Suprapubic skin (tissue), 4 donors: ENCODE data around the gene DHX16. TPM values are rescaled to one million over a fixed set of nuclear protein-coding genes. Genes with fewer than 3 reads are reported as not detected.

Experiments used
- DNase-seq, 2 donors: peaks; one replicate each; pipeline ENCODE4 v3.0.0-alpha.2; 2019; ENCODE audit warnings: low spot score in 2 of 2
- H3K27ac ChIP-seq: fragments of 200-600 bp; sonication (generic); one replicate; pipeline ENCODE4 v1.5.1; 2019
- H3K27me3 ChIP-seq: fragments of 200-600 bp; sonication (generic); one replicate; pipeline ENCODE4 v1.5.1; 2019
- H3K36me3 ChIP-seq: fragments of 200-600 bp; sonication (generic); one replicate; pipeline ENCODE4 v1.5.1; 2019
- H3K4me1 ChIP-seq: fragments of 200-600 bp; sonication (generic); one replicate; pipeline ENCODE4 v1.5.1; 2019
- H3K4me3 ChIP-seq: fragments of 200-600 bp; sonication (generic); one replicate; pipeline ENCODE4 v1.5.1; 2019; ENCODE audit warnings: mild to moderate bottlenecking
- H3K9me3 ChIP-seq: fragments of 200-600 bp; sonication (generic); one replicate; pipeline ENCODE4 v1.5.1; 2019
- EP300 ChIP-seq: sonication (generic); formaldehyde crosslinking; IDR thresholded peaks from one replicate; pipeline ENCODE4 v1.6.1; 2017; ENCODE audit warnings: antibody characterized with exemption
- POLR2A ChIP-seq, 2 donors: fragments of 450-650 bp; IDR thresholded peaks; one replicate each; pipeline ENCODE4 v1.6.1; 2017; ENCODE audit warnings: antibody characterized with exemption in 2 of 2, mild to moderate bottlenecking in 2 of 2, moderate library complexity in 2 of 2
- POLR2AphosphoS5 ChIP-seq, 3 donors: sonication (generic); formaldehyde crosslinking; IDR thresholded peaks; one replicate each; pipeline ENCODE4 v1.6.1; 2017; ENCODE audit warnings: antibody characterized with exemption in 3 of 3
- WGBS: methylation state at CpG from one replicate; pipeline ENCODE4 v1.1.5; 2018; 5-methylcytosine and 5-hydroxymethylcytosine counted together
- total RNA-seq, 4 donors: library from RNA; depleted of rRNA; stranded (reverse); fragments of >200 nt; gene quantifications; one replicate each; pipeline ENCODE4 v1.1.0, GENCODE V29; 2016
- TF ChIP-seq, protein P1 (sequence below), 2 donors: fragments of 200-600 bp in 1 of 2; fragments of 450-650 bp in 1 of 2; sonication (generic) in 1 of 2; IDR thresholded peaks; one replicate each; pipeline ENCODE4 v1.5.1; 2016 to 2019; ENCODE audit warnings: antibody characterized with exemption in 2 of 2, mild to moderate bottlenecking in 1 of 2, moderate library complexity in 1 of 2

Gene DHX16
- total RNA-seq, 4 donors from 2014 or later: 24.3 to 48.5 (median 33.7) TPM

DNA sequence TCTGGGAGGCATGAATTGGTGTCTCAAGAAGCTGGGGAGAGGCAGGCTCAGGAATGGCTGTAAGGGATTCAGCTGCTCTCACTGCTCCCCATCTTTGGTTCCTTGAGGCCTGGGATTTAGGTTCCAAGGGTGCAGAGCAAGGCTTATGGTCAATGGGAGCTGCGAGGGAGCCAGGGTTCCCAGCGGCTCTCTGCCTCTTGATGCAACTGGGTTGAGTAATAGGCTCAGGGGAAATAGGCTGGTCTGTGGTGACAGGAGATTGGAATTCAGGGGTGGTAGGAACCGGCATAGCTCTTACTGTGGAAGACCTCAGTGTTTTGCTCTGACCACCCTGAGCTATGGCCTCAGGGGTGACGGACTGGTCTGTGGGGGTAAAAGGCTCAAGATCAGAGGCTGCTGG, 31.0 kb upstream of the DHX16 start:
- no peaks in the 10 kb centered on the region for H3K4me1 ChIP-seq
- TF ChIP-seq, protein P1, sequence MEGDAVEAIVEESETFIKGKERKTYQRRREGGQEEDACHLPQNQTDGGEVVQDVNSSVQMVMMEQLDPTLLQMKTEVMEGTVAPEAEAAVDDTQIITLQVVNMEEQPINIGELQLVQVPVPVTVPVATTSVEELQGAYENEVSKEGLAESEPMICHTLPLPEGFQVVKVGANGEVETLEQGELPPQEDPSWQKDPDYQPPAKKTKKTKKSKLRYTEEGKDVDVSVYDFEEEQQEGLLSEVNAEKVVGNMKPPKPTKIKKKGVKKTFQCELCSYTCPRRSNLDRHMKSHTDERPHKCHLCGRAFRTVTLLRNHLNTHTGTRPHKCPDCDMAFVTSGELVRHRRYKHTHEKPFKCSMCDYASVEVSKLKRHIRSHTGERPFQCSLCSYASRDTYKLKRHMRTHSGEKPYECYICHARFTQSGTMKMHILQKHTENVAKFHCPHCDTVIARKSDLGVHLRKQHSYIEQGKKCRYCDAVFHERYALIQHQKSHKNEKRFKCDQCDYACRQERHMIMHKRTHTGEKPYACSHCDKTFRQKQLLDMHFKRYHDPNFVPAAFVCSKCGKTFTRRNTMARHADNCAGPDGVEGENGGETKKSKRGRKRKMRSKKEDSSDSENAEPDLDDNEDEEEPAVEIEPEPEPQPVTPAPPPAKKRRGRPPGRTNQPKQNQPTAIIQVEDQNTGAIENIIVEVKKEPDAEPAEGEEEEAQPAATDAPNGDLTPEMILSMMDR (IDR thresholded peaks at IDR 0.05): no peak
- TF ChIP-seq POLR2AphosphoS5 (IDR thresholded peaks at IDR 0.05): no peak
- TF ChIP-seq POLR2A (IDR thresholded peaks at IDR 0.05): no peak
- H3K9me3 ChIP-seq: no peaks in the 10 kb centered on the region
- no peak overlapping the region for H3K4me3 ChIP-seq
- H3K27ac ChIP-seq: no peak overlapping the region
- WGBS: 89% methylated on average over 4 of the region's 4 CpGs
- no peak for DNase-seq
- H3K36me3 ChIP-seq: peaks cover 68% of the 10 kb centered on the region
- no peaks in the 10 kb centered on the region for H3K27me3 ChIP-seq

- H3K9me3 ChIP-seq: no peaks in the 10 kb centered on the region
- H3K36me3 ChIP-seq: peaks cover 65% of the 10 kb centered on the region
- 93% methylated on average over 10 of the region's 10 CpGs for WGBS
- H3K4me1 ChIP-seq: no peaks in the 10 kb centered on the region
- H3K4me3 ChIP-seq: no peak overlapping the region
- DNase-seq: no peak
- no peaks in the 10 kb centered on the region for H3K27me3 ChIP-seq
- no peak overlapping the region for H3K27ac ChIP-seq
- no peak for TF ChIP-seq POLR2AphosphoS5 (IDR thresholded peaks at IDR 0.05)
- no peak for TF ChIP-seq EP300
- no peak for TF ChIP-seq POLR2A (IDR thresholded peaks at IDR 0.05)
- TF ChIP-seq, protein P1 (IDR thresholded peaks at IDR 0.05): no peak
Observed at GRCh38 chr6:30703011-30703410, 30.2 kb upstream of the DHX16 start.

DNA sequence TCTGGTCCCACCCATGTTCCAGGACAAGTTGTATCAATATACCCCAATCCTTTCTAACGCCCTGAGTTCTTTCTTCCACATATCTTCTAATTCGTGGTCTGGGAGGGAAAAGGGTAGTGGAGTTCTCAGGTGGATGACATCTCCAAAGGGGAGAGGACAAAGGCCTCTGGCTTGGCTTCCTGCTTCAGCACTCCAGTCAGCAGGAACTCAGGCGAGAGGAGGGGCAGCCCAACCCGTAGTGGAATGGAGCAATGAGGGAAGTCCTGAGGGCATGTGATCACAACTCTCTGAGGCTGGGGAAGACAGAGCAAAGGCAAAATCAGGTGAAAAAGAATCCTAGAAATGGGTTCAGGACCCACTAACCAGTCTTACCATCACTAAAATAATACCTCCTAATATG, 27.5 kb upstream of the DHX16 start:
- H3K27ac ChIP-seq: no peak overlapping the region
- TF ChIP-seq, protein P1 (IDR thresholded peaks at IDR 0.05): no peak
- TF ChIP-seq POLR2A (IDR thresholded peaks at IDR 0.05): no peak
- TF ChIP-seq POLR2AphosphoS5 (IDR thresholded peaks at IDR 0.05): no peak
- TF ChIP-seq EP300: no peak
- 50% methylated on average over 4 of the region's 4 CpGs for WGBS
- DNase-seq: no peak
- peaks cover 39% of the 10 kb centered on the region for H3K36me3 ChIP-seq
- no peaks in the 10 kb centered on the region for H3K27me3 ChIP-seq
- H3K9me3 ChIP-seq: no peaks in the 10 kb centered on the region
- H3K4me1 ChIP-seq: no peaks in the 10 kb centered on the region
- no peak overlapping the region for H3K4me3 ChIP-seq

- TF ChIP-seq, protein P1 (IDR thresholded peaks at IDR 0.05): no peak
- TF ChIP-seq POLR2A (IDR thresholded peaks at IDR 0.05) (no peak), EP300 (no peak), POLR2AphosphoS5 (IDR thresholded peaks at IDR 0.05) (no peak)
- Histone ChIP-seq H3K4me1 (peaks cover 4% of the 10 kb centered on the region), H3K27me3 (no peaks in the 10 kb centered on the region), H3K9me3 (no peaks in the 10 kb centered on the region), H3K4me3 (no peak overlapping the region), H3K36me3 (peaks cover 10% of the 10 kb centered on the region), H3K27ac (no peak overlapping the region)
- no peak for DNase-seq
- 96% methylated on average over 5 of the region's 5 CpGs for WGBS
Observed at GRCh38 chr6:30696432-30696831, 23.6 kb upstream of the DHX16 start.

- H3K27me3 ChIP-seq: no peaks in the 10 kb centered on the region
- no peak for DNase-seq
- peak overlapping the region; percentile 54 for H3K4me3 ChIP-seq
- peaks cover 40% of the 10 kb centered on the region for H3K4me1 ChIP-seq
- H3K36me3 ChIP-seq: no peaks in the 10 kb centered on the region
- peak overlapping the region; percentile 98 for H3K27ac ChIP-seq
- TF ChIP-seq, protein P1 (IDR thresholded peaks at IDR 0.05): no peak
- no peak for TF ChIP-seq EP300
- TF ChIP-seq POLR2AphosphoS5 (IDR thresholded peaks at IDR 0.05): no peak
- TF ChIP-seq POLR2A (IDR thresholded peaks at IDR 0.05): no peak
- WGBS: 16% methylated on average over 8 of the region's 8 CpGs
- no peaks in the 10 kb centered on the region for H3K9me3 ChIP-seq
Observed at GRCh38 chr6:30691208-30691847, 18.5 kb upstream of the DHX16 start.
